ENCODE results near the gene TMEM204. TPM values are rescaled to one million over a fixed set of nuclear protein-coding genes. Genes with fewer than 3 reads are reported as not detected.

TMEM204 gene
- total and polyA plus RNA-seq, 8 donors, result 2.7 to 45.8 (median 17.5) TPM

DNA sequence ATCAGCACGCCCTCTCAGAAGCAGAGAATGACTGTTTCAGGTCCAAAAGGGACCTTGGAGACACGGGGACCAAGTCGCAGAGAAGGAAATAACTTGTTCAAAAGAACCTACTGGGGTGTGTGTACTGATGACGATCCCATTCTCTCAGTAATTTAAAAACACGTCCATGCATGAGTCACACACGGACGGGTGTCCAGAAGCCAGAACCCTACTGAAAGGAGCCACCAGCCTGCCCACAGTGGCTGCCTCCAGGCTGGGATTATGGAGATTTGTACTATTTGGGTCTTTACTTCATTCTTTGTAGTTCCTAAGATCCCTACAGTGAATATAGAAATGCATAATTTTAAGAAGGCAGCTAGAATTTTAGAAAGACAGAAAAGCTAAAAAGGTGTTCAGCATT is 27.8 kb downstream of the TMEM204 start:
- intact Hi-C loops (cut with DNase I; ENCODE audit: low total_unique reads), result no loop called here
- H3K9me3 ChIP-seq, result no peaks in the 10 kb centered on the region
- no peak overlapping the region for H3K27ac ChIP-seq
- TF ChIP-seq POLR2A (IDR thresholded peaks at IDR 0.05), result no peak
- no peak for TF ChIP-seq POLR2AphosphoS5 (IDR thresholded peaks at IDR 0.05)
- TF ChIP-seq, protein P1, sequence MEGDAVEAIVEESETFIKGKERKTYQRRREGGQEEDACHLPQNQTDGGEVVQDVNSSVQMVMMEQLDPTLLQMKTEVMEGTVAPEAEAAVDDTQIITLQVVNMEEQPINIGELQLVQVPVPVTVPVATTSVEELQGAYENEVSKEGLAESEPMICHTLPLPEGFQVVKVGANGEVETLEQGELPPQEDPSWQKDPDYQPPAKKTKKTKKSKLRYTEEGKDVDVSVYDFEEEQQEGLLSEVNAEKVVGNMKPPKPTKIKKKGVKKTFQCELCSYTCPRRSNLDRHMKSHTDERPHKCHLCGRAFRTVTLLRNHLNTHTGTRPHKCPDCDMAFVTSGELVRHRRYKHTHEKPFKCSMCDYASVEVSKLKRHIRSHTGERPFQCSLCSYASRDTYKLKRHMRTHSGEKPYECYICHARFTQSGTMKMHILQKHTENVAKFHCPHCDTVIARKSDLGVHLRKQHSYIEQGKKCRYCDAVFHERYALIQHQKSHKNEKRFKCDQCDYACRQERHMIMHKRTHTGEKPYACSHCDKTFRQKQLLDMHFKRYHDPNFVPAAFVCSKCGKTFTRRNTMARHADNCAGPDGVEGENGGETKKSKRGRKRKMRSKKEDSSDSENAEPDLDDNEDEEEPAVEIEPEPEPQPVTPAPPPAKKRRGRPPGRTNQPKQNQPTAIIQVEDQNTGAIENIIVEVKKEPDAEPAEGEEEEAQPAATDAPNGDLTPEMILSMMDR (IDR thresholded peaks at IDR 0.05), result no peak
- TF ChIP-seq EP300 (IDR thresholded peaks at IDR 0.05), result no peak
- H3K27me3 ChIP-seq, result no peaks in the 10 kb centered on the region
- peaks cover 8 to 98% (median 88%) of the 10 kb centered on the region in 4 donors for H3K36me3 ChIP-seq
- no peak overlapping the region for H3K4me3 ChIP-seq
- DNase-seq, result no peak
- H3K4me1 ChIP-seq, result no peaks in the 10 kb centered on the region
- 84 to 94% (median 86%) methylated on average over 7 of the region's 7 CpGs for WGBS, 5 donors

DNA sequence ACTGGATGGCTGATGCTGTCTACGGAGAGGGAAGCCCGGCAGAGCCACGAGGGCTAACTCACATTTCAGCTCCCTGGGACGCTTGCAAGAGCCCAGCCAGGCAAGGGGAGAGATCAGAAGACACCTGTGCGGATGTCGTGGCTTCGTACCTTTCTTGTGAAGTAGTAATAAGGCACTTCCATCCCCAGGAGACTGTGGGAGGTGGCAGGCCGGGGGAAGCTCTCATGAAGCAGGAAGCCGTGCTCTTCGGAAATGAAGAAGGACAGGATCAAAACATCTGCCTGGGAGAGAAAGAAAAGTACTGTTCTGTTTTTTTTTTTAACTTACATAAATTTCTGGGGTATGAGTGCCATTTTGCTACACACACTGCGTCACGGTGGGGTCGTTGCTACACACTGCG is 28.4 kb downstream of the TMEM204 start:
- H3K27ac ChIP-seq, result no peak overlapping the region
- 91 to 93% (median 92%) methylated on average over 12 to 14 of the region's 14 CpGs for WGBS, 5 donors
- TF ChIP-seq POLR2A (IDR thresholded peaks at IDR 0.05) (no peak), POLR2AphosphoS5 (IDR thresholded peaks at IDR 0.05) (no peak), EP300 (IDR thresholded peaks at IDR 0.05) (no peak)
- TF ChIP-seq, protein P1 (IDR thresholded peaks at IDR 0.05), result no peak
- no peaks in the 10 kb centered on the region for H3K9me3 ChIP-seq
- H3K4me1 ChIP-seq, result no peaks in the 10 kb centered on the region
- H3K27me3 ChIP-seq, result no peaks in the 10 kb centered on the region
- H3K4me3 ChIP-seq, result no peak overlapping the region
- intact Hi-C loops (cut with DNase I; ENCODE audit: low total_unique reads), result no loop called here
- DNase-seq, result no peak
- H3K36me3 ChIP-seq, result peaks cover 8 to 96% (median 82%) of the 10 kb centered on the region in 4 donors

DNA sequence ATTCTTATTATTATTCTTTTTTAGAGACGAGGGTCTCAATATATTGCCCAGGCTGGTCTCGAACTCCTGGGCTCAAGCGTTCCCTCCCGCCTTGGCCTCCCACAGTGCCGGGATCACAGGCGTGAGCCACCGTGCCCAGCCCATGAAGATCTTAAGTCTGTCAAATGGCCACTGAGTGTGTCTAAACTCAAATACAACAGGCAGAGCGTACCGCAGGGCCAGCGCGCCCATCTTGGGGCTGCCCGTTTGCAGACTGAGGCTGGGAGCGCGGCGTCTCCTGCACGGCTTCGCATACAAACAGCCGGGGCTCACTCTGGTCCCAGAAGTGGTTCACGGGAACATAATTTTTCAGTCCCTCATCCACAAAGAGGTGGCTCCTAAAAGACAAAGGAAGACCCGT is 30.3 kb downstream of the TMEM204 start:
- 94 to 98% (median 97%) methylated on average over 20 of the region's 20 CpGs for WGBS, 5 donors
- Histone ChIP-seq H3K9me3 (no peaks in the 10 kb centered on the region), H3K4me1 (no peaks in the 10 kb centered on the region), H3K27ac (no peak overlapping the region), H3K27me3 (no peaks in the 10 kb centered on the region), H3K4me3 (no peak overlapping the region), H3K36me3 (peaks cover 3 to 93% (median 68%) of the 10 kb centered on the region in 4 donors)
- TF ChIP-seq EP300 (IDR thresholded peaks at IDR 0.05), result no peak
- no peak for TF ChIP-seq POLR2AphosphoS5 (IDR thresholded peaks at IDR 0.05)
- no peak for TF ChIP-seq POLR2A (IDR thresholded peaks at IDR 0.05)
- TF ChIP-seq, protein P1 (IDR thresholded peaks at IDR 0.05), result no peak
- no peak for DNase-seq
- intact Hi-C loops (cut with DNase I; ENCODE audit: low total_unique reads), result no loop called here

DNA sequence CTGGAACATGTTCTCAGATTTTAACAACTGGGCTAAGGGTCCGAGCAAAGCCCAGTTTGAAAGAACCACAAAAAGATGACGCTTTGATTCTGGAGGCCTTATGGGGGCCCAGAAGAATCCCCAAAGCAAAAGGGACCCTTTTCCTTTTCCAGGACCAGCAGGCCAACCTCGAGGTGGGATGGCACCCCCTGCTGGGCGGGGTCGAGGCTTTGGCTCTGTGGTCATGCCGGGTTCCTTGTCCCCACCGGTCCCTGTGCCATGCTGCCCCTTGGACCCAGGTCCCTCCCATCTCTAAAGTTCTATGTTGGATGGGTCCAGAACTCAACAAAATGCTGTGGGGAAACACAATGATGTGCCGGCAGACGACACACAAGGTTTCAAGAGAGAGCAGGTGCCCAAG is 30.9 kb downstream of the TMEM204 start:
- intact Hi-C loops (cut with DNase I; ENCODE audit: low total_unique reads), result no loop called here
- 77 to 82% (median 78%) methylated on average over 7 to 9 of the region's 9 CpGs for WGBS, 5 donors

More for the DNA sequence above, 30.9 kb downstream of the TMEM204 start:
- Histone ChIP-seq H3K27ac (no peak overlapping the region), H3K4me3 (no peak overlapping the region), H3K36me3 (peaks cover 3 to 88% (median 63%) of the 10 kb centered on the region in 4 donors), H3K9me3 (no peaks in the 10 kb centered on the region), H3K4me1 (no peaks in the 10 kb centered on the region), H3K27me3 (no peaks in the 10 kb centered on the region)
- DNase-seq, result no peak
- TF ChIP-seq POLR2AphosphoS5 (IDR thresholded peaks at IDR 0.05), result no peak
- TF ChIP-seq, protein P1 (IDR thresholded peaks at IDR 0.05), result peak in 1 of 7 experiments; percentile 12
